ENCODE measurements around the gene MAP4K2.

MAP4K2 gene

GRCh38 chr11:64753380-64754123 lies 49.5 kb downstream of the MAP4K2 start:
- DNase-seq: no peak

GRCh38 chr11:64753019-64753379 lies 50.0 kb downstream of the MAP4K2 start:
- DNase-seq: no peak

GRCh38 chr11:64752175-64752970 lies 50.6 kb downstream of the MAP4K2 start:
- no peak for DNase-seq

GRCh38 chr11:64751580-64751979 lies 51.4 kb downstream of the MAP4K2 start:
- DNase-seq: no peak

GRCh38 chr11:64751136-64751535 lies 51.9 kb downstream of the MAP4K2 start:
- DNase-seq: no peak

- DNase-seq: no peak
Observed at GRCh38 chr11:64750361-64751054, 52.5 kb downstream of the MAP4K2 start.

GRCh38 chr11:64747961-64748665 lies 54.9 kb downstream of the MAP4K2 start:
- no peak for DNase-seq

GRCh38 chr11:64746486-64746885 lies 56.5 kb downstream of the MAP4K2 start:
- no peak for DNase-seq

- DNase-seq: no peak
Observed at GRCh38 chr11:64745521-64746328, 57.3 kb downstream of the MAP4K2 start.

- DNase-seq: no peak
Observed at GRCh38 chr11:64745189-64745520, 57.9 kb downstream of the MAP4K2 start.

- no peak for DNase-seq
Observed at GRCh38 chr11:64744544-64745188, 58.3 kb downstream of the MAP4K2 start.

- DNase-seq: no peak
Observed at GRCh38 chr11:64743591-64744543, 59.1 kb downstream of the MAP4K2 start, which contains the start of gene RASGRP2. RASGRP2 (minus strand) TSS chr11:64744142; CDS start chr11:64742866, 1,276 bp downstream.

- no peak for DNase-seq
Observed at GRCh38 chr11:64742889-64743590, 60.0 kb downstream of the MAP4K2 start.

GRCh38 chr11:64742087-64742888 lies 60.7 kb downstream of the MAP4K2 start:
- no peak for DNase-seq

GRCh38 chr11:64741375-64742086 lies 61.5 kb downstream of the MAP4K2 start:
- no peak for DNase-seq

GRCh38 chr11:64739871-64740270 lies 63.1 kb downstream of the MAP4K2 start:
- no peak for DNase-seq

- no peak for DNase-seq
Observed at GRCh38 chr11:64736654-64737053, 66.4 kb downstream of the MAP4K2 start.

GRCh38 chr11:64735725-64736259 lies 67.2 kb downstream of the MAP4K2 start:
- no peak for DNase-seq

All from NCI-H2029 (cell line).